Psoas muscle (tissue), 8 donors: ENCODE data around the gene COL4A2. TPM values are rescaled to one million over a fixed set of nuclear protein-coding genes. Genes with fewer than 3 reads are reported as not detected.

ENCODE experiments used
- ATAC-seq, 4 donors: fragments of 200-7000 bp; cut with Tn5 transposase; one replicate each; pipeline ENCODE4 v1.9.1; 2020; ENCODE audit warnings: moderate library complexity in 3 of 4, mild to moderate bottlenecking in 2 of 4
- DNase-seq, 2 donors: peaks; one replicate each; pipeline ENCODE4 v3.0.0-alpha.2; 2020
- H3K27ac ChIP-seq: fragments of 200-600 bp; one replicate; pipeline ENCODE4 v1.8.0; 2022
- H3K27me3 ChIP-seq, 3 donors: fragments of 200-600 bp in 1 of 3; one replicate each; pipeline versions ENCODE4 v1.6.1 to v1.8.0; 2013 to 2022; ENCODE audit warnings: low read length in 2 of 3, mild to moderate bottlenecking in 2 of 3, moderate library complexity in 1 of 3; ENCODE audit not compliant: insufficient read depth in 3 of 3
- H3K36me3 ChIP-seq, 2 donors: fragments of 200-600 bp in 1 of 2; one replicate each; pipeline versions ENCODE4 v1.6.1 to v1.8.0; 2013 to 2022; ENCODE audit warnings: low read depth in 1 of 2, mild to moderate bottlenecking in 1 of 2, moderate library complexity in 1 of 2; ENCODE audit not compliant: insufficient read depth in 1 of 2
- H3K4me1 ChIP-seq: fragments of 200-600 bp; one replicate; pipeline ENCODE4 v1.8.0; 2022
- H3K4me3 ChIP-seq: fragments of 200-600 bp; one replicate; pipeline ENCODE4 v1.8.0; 2022; ENCODE audit warnings: mild to moderate bottlenecking
- H3K9me3 ChIP-seq: fragments of 200-600 bp; one replicate; pipeline ENCODE4 v1.8.0; 2022
- WGBS, 3 donors: extraction: QIAGEN DNeasy Blood & Tissue Kit; methylation state at CpG; one replicate each; pipeline versions ENCODE4 v1.1.6 to v1.1.7; 2013; 5-methylcytosine and 5-hydroxymethylcytosine counted together
- intact Hi-C, 2 donors: fragments of 100-400 bp; cut with DNase I; formaldehyde crosslinking; loops; one replicate each; pipeline versions ENCODE4 v1.11.0 to v1.14.2; 2022
- polyA plus RNA-seq, 3 donors: library from polyadenylated mRNA; stranded (reverse); fragments of 200-250 nt; gene quantifications; one replicate each; pipeline ENCODE4 v1.2.3, GENCODE V29; 2013
- total RNA-seq, 4 donors: library from RNA; stranded (reverse); fragmentation: NEBNext Ultra II Directional in 2 of 4; extraction: Animal tissue kit (Norgen Biotek cat#: 25700) in 2 of 4; gene quantifications; one replicate each; pipeline versions ENCODE4 v1.2.1 to v1.2.4, GENCODE V29; 2021 to 2023
- TF ChIP-seq, protein P1 (sequence below): fragments of 200-600 bp; IDR thresholded peaks from one replicate; pipeline ENCODE4 v1.8.0; 2022; ENCODE audit warnings: antibody characterized with exemption
- donor health status: healthy with polysubstance abuse.
- donor health status: DM: no; HTN: no; CAD: no; lungs with moderate emphysema.
- donor health status: Bipolar disorder and iron deficiency.
- donor health status: healthy.
- donor health status: DM: yes; HTN: yes; CAD: no.
- donor health status: DM: no; HTN: no; CAD: no.
- donor health status: DM: no; HTN: no; CAD: no.
- donor health status: DM: yes; HTN: yes; CAD: no.

COL4A2 gene
- total and polyA plus RNA-seq, 7 donors = 25.8 to 84.5 (median 57.8) TPM

DNA sequence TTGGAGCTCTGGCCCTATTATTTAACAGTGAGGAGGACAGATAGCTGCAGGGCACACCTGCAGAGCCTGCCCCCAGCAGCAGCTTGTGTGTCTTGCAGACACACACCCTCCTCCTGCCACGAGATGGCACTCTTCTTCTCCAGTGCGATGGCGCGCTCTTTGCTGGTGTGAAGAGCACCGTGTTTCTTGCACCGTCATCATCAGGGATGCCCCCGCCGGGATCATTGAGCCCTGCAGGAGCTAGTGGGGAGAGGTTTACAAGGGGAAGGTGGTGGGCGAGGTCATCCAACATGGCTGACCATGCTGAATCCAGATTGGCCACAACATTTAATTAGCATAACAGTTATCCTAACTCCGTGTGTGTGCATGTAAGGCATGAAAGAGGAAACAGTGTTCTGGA is 148.9 kb downstream of the COL4A2 start:
- intact Hi-C loops = loop anchor here (5.0 to 10.0 kb wide), 2 partner anchors 106 to 359 kb away; partner anchors contain the start of gene RAB20 (in 1 of the 2)
- DNase-seq (peak; percentile 72 to 77), ATAC-seq (peak; percentile 89 to 95 (median 92))
- Histone ChIP-seq H3K4me1 (no peaks in the 10 kb centered on the region), H3K9me3 (no peaks in the 10 kb centered on the region), H3K27me3 (no peaks in the 10 kb centered on the region), H3K4me3 (peak overlapping the region; percentile 12), H3K27ac (no peak overlapping the region), H3K36me3 (peaks cover 0 to 22% of the 10 kb centered on the region in 2 donors)
- TF ChIP-seq, protein P1, sequence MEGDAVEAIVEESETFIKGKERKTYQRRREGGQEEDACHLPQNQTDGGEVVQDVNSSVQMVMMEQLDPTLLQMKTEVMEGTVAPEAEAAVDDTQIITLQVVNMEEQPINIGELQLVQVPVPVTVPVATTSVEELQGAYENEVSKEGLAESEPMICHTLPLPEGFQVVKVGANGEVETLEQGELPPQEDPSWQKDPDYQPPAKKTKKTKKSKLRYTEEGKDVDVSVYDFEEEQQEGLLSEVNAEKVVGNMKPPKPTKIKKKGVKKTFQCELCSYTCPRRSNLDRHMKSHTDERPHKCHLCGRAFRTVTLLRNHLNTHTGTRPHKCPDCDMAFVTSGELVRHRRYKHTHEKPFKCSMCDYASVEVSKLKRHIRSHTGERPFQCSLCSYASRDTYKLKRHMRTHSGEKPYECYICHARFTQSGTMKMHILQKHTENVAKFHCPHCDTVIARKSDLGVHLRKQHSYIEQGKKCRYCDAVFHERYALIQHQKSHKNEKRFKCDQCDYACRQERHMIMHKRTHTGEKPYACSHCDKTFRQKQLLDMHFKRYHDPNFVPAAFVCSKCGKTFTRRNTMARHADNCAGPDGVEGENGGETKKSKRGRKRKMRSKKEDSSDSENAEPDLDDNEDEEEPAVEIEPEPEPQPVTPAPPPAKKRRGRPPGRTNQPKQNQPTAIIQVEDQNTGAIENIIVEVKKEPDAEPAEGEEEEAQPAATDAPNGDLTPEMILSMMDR = peak; percentile 74
- WGBS, 3 donors = 14 to 25% (median 20%) methylated on average over 10 of the region's 10 CpGs

DNA sequence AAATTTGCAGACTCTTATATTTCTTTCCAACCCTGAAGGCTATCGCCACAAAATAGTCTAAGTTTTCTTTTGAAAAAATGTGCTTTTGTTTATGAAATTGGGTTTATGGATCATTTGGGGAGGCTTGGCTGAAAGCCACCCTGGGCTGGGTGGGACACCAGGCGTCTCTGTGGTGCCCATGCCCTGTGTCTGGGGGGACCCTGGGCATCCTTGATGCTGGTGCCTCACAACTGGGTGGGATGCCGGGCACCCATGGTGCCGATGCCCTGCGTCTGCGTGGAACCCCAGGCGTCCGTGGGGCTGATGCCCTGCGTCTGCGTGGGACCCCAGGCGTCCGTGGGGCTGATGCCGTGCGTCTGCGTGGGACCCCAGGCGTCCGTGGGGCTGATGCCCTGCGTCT is 149.5 kb downstream of the COL4A2 start:
- intact Hi-C loops = loop anchor here (5.0 to 10.0 kb wide), 2 partner anchors 106 to 358 kb away; partner anchors contain the start of gene RAB20 (in 1 of the 2)

DNA sequence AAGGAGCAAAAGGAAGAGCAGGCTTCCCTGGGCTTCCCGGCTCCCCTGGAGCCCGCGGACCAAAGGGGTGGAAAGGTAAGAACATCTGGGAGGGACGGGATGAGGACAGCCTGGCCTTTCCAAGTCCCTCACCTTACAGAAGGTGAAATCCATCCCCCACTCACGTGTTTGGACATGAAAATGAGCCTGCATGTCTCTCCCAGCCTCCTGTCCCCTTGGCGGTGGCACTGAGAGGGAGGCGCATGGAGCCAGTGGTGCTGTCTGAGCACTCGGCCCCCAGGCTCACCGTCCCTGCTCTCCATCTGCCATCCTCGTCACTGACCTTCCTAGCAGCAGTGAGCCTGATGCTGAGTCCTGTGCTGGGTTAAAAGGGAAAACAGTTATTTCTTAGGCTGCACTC is 150.3 kb downstream of the COL4A2 start:
- no peak overlapping the region for H3K27ac ChIP-seq
- ATAC-seq (no peak), DNase-seq (no peak)
- no peaks in the 10 kb centered on the region for H3K9me3 ChIP-seq
- H3K27me3 ChIP-seq = no peaks in the 10 kb centered on the region
- TF ChIP-seq, protein P1 = no peak
- H3K4me1 ChIP-seq = no peaks in the 10 kb centered on the region
- H3K4me3 ChIP-seq = no peak overlapping the region
- 90 to 92% (median 92%) methylated on average over 10 of the region's 10 CpGs for whole genome bisulfite sequencing, 3 donors
- H3K36me3 ChIP-seq = peaks cover 0 to 28% of the 10 kb centered on the region in 2 donors
- intact Hi-C loops = loop anchor here (5.0 to 10.0 kb wide), 2 partner anchors 105 to 357 kb away; partner anchors contain the start of gene RAB20 (in 1 of the 2)

More for the DNA sequence above, 149.5 kb downstream of the COL4A2 start:
- ATAC-seq (no peak), DNase-seq (no peak)
- H3K36me3 ChIP-seq = peaks cover 0 to 23% of the 10 kb centered on the region in 2 donors
- no peak overlapping the region for H3K4me3 ChIP-seq
- TF ChIP-seq, protein P1 = no peak
- H3K27ac ChIP-seq = no peak overlapping the region
- H3K27me3 ChIP-seq = no peaks in the 10 kb centered on the region
- H3K9me3 ChIP-seq = no peaks in the 10 kb centered on the region
- no peaks in the 10 kb centered on the region for H3K4me1 ChIP-seq
- 91 to 97% (median 92%) methylated on average over 18 of the region's 18 CpGs for WGBS, 3 donors

GRCh38 chr13:110458017-110458416 is 150.9 kb downstream of the COL4A2 start:
- Histone ChIP-seq H3K27ac (no peak overlapping the region), H3K9me3 (no peaks in the 10 kb centered on the region), H3K27me3 (no peaks in the 10 kb centered on the region), H3K4me1 (no peaks in the 10 kb centered on the region), H3K36me3 (peaks cover 0 to 22% of the 10 kb centered on the region in 2 donors), H3K4me3 (no peak overlapping the region)
- intact Hi-C loops = loop anchor here (5.0 to 10.0 kb wide), 2 partner anchors 104 to 357 kb away; partner anchors contain the start of gene RAB20 (in 1 of the 2)
- peak in 1 of 4 donors; percentile 19 for ATAC-seq
- 85 to 88% (median 87%) methylated on average over 7 to 8 of the region's 8 CpGs for WGBS, 3 donors
- DNase-seq = no peak
- TF ChIP-seq, protein P1 = no peak
